Measurements from ENCODE around the gene RAPGEF1.
A peak's percentile ranks its signal among the peaks of the same experiment; 100 is the strongest.

The RAPGEF1 gene

DNA sequence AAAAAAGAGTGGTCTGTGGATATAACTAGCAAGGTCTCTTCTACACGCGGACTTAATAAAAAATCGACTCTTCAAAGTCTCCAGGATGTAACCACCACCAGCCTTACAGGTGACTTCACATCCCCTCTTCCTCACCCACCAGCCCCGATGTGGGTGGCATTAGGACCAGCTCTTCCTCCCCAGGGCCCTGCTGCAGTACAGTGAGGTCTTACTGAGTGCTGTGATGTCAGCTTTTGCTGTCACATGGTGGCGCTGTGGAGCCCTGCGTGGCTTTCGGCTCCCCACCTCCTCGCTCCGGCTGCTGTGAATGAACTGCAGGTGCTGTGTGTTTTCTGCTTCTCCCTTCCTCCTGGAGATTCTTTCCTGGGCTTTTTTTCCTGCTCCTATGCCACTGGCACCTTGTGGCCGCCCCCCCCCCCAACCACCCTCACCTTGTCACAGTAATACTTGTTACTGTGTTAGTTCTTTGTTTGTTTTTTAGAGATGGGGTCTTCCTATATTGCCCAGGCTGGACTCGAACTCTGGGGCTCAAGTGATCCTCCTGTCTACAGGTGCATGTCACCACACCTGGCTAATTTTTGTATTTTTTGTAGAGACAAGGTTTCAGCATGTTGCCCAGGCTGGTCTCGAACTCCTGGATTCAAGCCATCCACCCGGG, 15.8 kb upstream of the RAPGEF1 start (continued):
- TF ChIP-seq ZNF426 (tag by site-specific recombination; IDR thresholded peaks at IDR 0.05): no peak
- TF ChIP-seq, protein P1, sequence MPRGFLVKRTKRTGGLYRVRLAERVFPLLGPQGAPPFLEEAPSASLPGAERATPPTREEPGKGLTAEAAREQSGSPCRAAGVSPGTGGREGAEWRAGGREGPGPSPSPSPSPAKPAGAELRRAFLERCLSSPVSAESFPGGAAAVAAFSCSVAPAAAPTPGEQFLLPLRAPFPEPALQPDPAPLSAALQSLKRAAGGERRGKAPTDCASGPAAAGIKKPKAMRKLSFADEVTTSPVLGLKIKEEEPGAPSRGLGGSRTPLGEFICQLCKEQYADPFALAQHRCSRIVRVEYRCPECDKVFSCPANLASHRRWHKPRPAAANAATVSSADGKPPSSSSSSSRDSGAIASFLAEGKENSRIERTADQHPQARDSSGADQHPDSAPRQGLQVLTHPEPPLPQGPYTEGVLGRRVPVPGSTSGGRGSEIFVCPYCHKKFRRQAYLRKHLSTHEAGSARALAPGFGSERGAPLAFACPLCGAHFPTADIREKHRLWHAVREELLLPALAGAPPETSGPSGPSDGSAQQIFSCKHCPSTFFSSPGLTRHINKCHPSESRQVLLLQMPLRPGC (tag by site-specific recombination; IDR thresholded peaks at IDR 0.05): no peak
- no peak for TF ChIP-seq ZNF555 (tag by site-specific recombination; conservative IDR thresholded peaks at IDR 0.05)
- TF ChIP-seq SCRT1 (tag by site-specific recombination; IDR thresholded peaks at IDR 0.05; ENCODE audit: borderline replicate concordance): no peak
- TF ChIP-seq REPIN1 (tag by site-specific recombination; IDR thresholded peaks at IDR 0.05; ENCODE audit: low read depth): no peak
- no peak for TF ChIP-seq ZNF785 (tag by site-specific recombination; IDR thresholded peaks at IDR 0.05)
- peak; percentile 45; the same call in 1 of the 2 replicates for TF ChIP-seq EGR2 (tag by site-specific recombination; IDR thresholded peaks at IDR 0.05; ENCODE audit: low read depth)
- TF ChIP-seq SALL2 (tag by site-specific recombination; IDR thresholded peaks at IDR 0.05; ENCODE audit: borderline replicate concordance): no peak
- TF ChIP-seq, protein P2, sequence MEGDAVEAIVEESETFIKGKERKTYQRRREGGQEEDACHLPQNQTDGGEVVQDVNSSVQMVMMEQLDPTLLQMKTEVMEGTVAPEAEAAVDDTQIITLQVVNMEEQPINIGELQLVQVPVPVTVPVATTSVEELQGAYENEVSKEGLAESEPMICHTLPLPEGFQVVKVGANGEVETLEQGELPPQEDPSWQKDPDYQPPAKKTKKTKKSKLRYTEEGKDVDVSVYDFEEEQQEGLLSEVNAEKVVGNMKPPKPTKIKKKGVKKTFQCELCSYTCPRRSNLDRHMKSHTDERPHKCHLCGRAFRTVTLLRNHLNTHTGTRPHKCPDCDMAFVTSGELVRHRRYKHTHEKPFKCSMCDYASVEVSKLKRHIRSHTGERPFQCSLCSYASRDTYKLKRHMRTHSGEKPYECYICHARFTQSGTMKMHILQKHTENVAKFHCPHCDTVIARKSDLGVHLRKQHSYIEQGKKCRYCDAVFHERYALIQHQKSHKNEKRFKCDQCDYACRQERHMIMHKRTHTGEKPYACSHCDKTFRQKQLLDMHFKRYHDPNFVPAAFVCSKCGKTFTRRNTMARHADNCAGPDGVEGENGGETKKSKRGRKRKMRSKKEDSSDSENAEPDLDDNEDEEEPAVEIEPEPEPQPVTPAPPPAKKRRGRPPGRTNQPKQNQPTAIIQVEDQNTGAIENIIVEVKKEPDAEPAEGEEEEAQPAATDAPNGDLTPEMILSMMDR (tag by site-specific recombination; IDR thresholded peaks at IDR 0.05): peak; percentile 88
- no peak for TF ChIP-seq ZNF211 (tag by site-specific recombination; IDR thresholded peaks at IDR 0.05; ENCODE audit: low read depth)
- TF ChIP-seq, protein P3, sequence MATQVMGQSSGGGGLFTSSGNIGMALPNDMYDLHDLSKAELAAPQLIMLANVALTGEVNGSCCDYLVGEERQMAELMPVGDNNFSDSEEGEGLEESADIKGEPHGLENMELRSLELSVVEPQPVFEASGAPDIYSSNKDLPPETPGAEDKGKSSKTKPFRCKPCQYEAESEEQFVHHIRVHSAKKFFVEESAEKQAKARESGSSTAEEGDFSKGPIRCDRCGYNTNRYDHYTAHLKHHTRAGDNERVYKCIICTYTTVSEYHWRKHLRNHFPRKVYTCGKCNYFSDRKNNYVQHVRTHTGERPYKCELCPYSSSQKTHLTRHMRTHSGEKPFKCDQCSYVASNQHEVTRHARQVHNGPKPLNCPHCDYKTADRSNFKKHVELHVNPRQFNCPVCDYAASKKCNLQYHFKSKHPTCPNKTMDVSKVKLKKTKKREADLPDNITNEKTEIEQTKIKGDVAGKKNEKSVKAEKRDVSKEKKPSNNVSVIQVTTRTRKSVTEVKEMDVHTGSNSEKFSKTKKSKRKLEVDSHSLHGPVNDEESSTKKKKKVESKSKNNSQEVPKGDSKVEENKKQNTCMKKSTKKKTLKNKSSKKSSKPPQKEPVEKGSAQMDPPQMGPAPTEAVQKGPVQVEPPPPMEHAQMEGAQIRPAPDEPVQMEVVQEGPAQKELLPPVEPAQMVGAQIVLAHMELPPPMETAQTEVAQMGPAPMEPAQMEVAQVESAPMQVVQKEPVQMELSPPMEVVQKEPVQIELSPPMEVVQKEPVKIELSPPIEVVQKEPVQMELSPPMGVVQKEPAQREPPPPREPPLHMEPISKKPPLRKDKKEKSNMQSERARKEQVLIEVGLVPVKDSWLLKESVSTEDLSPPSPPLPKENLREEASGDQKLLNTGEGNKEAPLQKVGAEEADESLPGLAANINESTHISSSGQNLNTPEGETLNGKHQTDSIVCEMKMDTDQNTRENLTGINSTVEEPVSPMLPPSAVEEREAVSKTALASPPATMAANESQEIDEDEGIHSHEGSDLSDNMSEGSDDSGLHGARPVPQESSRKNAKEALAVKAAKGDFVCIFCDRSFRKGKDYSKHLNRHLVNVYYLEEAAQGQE (tag by site-specific recombination; IDR thresholded peaks at IDR 0.05): no peak
- no peak for TF ChIP-seq ZNF549 (tag by site-specific recombination; IDR thresholded peaks at IDR 0.05)
- TF ChIP-seq ZNF768 (tag by site-specific recombination; IDR thresholded peaks at IDR 0.05): peak; percentile 23; the same call in 1 of the 2 replicates
- no peak for TF ChIP-seq MZF1 (tag by site-specific recombination; IDR thresholded peaks at IDR 0.05; ENCODE audit: borderline replicate concordance)
- TF ChIP-seq ZNF2 (tag by site-specific recombination; IDR thresholded peaks at IDR 0.05): no peak
- TF ChIP-seq, protein P4, sequence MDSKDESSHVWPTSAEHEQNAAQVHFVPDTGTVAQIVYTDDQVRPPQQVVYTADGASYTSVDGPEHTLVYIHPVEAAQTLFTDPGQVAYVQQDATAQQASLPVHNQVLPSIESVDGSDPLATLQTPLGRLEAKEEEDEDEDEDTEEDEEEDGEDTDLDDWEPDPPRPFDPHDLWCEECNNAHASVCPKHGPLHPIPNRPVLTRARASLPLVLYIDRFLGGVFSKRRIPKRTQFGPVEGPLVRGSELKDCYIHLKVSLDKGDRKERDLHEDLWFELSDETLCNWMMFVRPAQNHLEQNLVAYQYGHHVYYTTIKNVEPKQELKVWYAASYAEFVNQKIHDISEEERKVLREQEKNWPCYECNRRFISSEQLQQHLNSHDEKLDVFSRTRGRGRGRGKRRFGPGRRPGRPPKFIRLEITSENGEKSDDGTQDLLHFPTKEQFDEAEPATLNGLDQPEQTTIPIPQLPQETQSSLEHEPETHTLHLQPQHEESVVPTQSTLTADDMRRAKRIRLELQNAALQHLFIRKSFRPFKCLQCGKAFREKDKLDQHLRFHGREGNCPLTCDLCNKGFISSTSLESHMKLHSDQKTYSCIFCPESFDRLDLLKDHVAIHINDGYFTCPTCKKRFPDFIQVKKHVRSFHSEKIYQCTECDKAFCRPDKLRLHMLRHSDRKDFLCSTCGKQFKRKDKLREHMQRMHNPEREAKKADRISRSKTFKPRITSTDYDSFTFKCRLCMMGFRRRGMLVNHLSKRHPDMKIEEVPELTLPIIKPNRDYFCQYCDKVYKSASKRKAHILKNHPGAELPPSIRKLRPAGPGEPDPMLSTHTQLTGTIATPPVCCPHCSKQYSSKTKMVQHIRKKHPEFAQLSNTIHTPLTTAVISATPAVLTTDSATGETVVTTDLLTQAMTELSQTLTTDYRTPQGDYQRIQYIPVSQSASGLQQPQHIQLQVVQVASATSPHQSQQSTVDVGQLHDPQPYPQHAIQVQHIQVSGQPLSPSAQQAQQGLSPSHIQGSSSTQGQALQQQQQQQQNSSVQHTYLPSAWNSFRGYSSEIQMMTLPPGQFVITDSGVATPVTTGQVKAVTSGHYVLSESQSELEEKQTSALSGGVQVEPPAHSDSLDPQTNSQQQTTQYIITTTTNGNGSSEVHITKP (tag by site-specific recombination; IDR thresholded peaks at IDR 0.05): no peak
- TF ChIP-seq IKZF3 (tag by site-specific recombination; IDR thresholded peaks at IDR 0.05): no peak
- no peak for TF ChIP-seq GLI2 (tag by site-specific recombination; IDR thresholded peaks at IDR 0.05; ENCODE audit: borderline replicate concordance, low read depth)
- no peak for TF ChIP-seq GLI4 (tag by site-specific recombination; IDR thresholded peaks at IDR 0.05)
- TF ChIP-seq ZNF169 (tag by site-specific recombination; IDR thresholded peaks at IDR 0.05): no peak
- TF ChIP-seq, protein P5, sequence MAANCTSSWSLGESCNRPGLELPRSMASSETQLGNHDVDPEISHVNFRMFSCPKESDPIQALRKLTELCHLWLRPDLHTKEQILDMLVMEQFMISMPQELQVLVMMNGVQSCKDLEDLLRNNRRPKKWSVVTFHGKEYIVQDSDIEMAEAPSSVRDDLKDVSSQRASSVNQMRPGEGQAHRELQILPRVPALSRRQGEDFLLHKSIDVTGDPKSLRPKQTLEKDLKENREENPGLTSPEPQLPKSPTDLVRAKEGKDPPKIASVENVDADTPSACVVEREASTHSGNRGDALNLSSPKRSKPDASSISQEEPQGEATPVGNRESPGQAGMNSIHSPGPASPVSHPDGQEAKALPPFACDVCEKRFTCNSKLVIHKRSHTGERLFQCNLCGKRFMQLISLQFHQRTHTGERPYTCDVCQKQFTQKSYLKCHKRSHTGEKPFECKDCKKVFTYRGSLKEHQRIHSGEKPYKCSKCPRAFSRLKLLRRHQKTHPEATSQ (tag by site-specific recombination; IDR thresholded peaks at IDR 0.05): no peak
- no peak for TF ChIP-seq GFI1B (tag by site-specific recombination; IDR thresholded peaks at IDR 0.05)
- no peak for TF ChIP-seq BCL11B (tag by site-specific recombination; IDR thresholded peaks at IDR 0.05; ENCODE audit: low read depth)
- TF ChIP-seq ZNF23 (tag by site-specific recombination; IDR thresholded peaks at IDR 0.05; ENCODE audit: borderline replicate concordance): no peak
- TF ChIP-seq ZNF175 (tag by site-specific recombination; IDR thresholded peaks at IDR 0.05): no peak
- TF ChIP-seq ZNF114 (tag by site-specific recombination; IDR thresholded peaks at IDR 0.05): no peak
- TF ChIP-seq ZNF366 (tag by site-specific recombination; conservative IDR thresholded peaks at IDR 0.05): peak; percentile 42
- TF ChIP-seq ZNF423 (tag by site-specific recombination; IDR thresholded peaks at IDR 0.05): 0 out of 2 replicates have a peak, but pooled peaks have one; percentile 45
